Measurements from ENCODE around the gene GPX7. TPM values are rescaled to one million over a fixed set of nuclear protein-coding genes. Genes with fewer than 3 reads are reported as not detected.

Gene GPX7
- total RNA-seq, 1 experiment from 2014 or later, result 25.2 TPM

DNA sequence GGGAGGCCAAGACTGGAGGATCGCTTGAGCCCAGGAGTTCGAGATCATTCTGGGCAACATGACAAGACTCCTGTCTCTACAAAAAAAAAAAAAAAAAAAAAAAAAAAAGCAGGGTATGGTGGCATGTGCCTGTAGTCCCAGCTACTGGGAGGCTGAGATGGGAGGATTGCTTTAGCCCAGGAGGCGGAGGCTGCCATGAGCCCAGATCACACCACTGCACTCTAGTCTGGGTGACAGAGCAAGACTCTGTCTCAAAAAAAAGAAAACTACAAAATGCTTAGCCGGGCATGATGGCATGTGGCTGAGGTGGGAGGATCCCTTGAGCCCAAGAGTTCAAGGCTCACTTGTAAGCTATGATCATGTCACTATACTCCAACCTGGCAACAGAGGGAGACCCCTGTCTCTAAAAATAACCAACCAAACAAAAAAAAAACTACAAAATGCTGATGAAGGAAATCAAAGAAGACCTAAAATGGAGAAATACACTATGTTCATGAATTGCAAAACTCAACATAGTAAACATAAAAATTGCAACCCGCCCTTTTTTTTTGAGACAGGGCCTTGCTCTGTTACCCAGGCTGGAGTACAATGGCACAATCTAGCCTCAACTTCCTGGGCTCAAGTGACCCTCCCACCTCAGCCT is 51.2 kb downstream of the GPX7 start:
- no peak for DNase-seq (ENCODE audit: low spot score)
- Histone ChIP-seq H3K4me3 (ENCODE audit: low read depth, low read length, poor library complexity, severe bottlenecking) (no peak overlapping the region), H3K27me3 (replicated peaks; ENCODE audit: insufficient read depth, low read depth, low read length, poor library complexity) (no peaks in the 10 kb centered on the region), H3K4me1 (ENCODE audit: insufficient read depth, low read length, poor library complexity, severe bottlenecking) (no peaks in the 10 kb centered on the region), H3K9me3 (ENCODE audit: low read depth, low read length, poor library complexity, severe bottlenecking) (no peaks in the 10 kb centered on the region), H3K36me3 (ENCODE audit: insufficient read depth, low read length, poor library complexity, severe bottlenecking) (no peaks in the 10 kb centered on the region), H3K27ac (ENCODE audit: low read depth, low read length, poor library complexity, severe bottlenecking) (no peak overlapping the region)
- CTCF ChIA-PET, result interaction anchor here (0.6 kb wide), 1 partner anchor 254 kb away, joined by 3 read pairs; no protein-coding TSS in a partner anchor
- no TSS peak for BruUV-seq (replicated peaks)
- POLR2A ChIA-PET (ENCODE audit: low non-redundant PET), result no interaction called here
- no peak for TF ChIP-seq EZH2 (IDR thresholded peaks at IDR 0.05; ENCODE audit: borderline replicate concordance, low read depth, low read length, poor library complexity, severe bottlenecking)
- TF ChIP-seq, protein P1, sequence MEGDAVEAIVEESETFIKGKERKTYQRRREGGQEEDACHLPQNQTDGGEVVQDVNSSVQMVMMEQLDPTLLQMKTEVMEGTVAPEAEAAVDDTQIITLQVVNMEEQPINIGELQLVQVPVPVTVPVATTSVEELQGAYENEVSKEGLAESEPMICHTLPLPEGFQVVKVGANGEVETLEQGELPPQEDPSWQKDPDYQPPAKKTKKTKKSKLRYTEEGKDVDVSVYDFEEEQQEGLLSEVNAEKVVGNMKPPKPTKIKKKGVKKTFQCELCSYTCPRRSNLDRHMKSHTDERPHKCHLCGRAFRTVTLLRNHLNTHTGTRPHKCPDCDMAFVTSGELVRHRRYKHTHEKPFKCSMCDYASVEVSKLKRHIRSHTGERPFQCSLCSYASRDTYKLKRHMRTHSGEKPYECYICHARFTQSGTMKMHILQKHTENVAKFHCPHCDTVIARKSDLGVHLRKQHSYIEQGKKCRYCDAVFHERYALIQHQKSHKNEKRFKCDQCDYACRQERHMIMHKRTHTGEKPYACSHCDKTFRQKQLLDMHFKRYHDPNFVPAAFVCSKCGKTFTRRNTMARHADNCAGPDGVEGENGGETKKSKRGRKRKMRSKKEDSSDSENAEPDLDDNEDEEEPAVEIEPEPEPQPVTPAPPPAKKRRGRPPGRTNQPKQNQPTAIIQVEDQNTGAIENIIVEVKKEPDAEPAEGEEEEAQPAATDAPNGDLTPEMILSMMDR (conservative IDR thresholded peaks at IDR 0.05; ENCODE audit: low read depth, low read length), result no peak
- intact Hi-C loops (cut with micrococcal nuclease; ENCODE audit: unreplicated experiment), result no loop called here

DNA sequence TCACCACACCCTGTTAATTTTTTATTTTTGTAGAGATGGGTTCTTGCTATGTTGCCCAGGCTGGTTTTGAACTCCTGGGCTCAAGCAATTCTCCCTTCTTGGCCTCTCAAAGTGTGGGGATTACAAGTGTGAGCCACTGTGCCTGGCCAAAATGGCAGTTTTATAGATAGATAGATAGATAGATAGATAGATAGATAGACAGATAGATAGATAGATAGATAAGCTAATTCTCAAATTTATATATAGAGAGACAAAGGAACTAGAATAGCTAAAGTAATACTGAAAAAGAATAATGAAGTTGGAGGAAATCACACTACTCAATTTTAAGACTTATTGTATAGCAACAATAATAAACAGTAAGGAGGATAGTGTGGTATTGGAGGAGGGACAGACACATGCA is 51.9 kb downstream of the GPX7 start:
- no peaks in the 10 kb centered on the region for H3K36me3 ChIP-seq (ENCODE audit: insufficient read depth, low read length, poor library complexity, severe bottlenecking)
- CTCF ChIA-PET, result interaction anchor here (0.6 kb wide), 1 partner anchor 255 kb away, joined by 3 read pairs; no protein-coding TSS in a partner anchor
- DNase-seq (ENCODE audit: low spot score), result no peak
- H3K27ac ChIP-seq (ENCODE audit: low read depth, low read length, poor library complexity, severe bottlenecking), result no peak overlapping the region
- TF ChIP-seq EZH2 (IDR thresholded peaks at IDR 0.05; ENCODE audit: borderline replicate concordance, low read depth, low read length, poor library complexity, severe bottlenecking), result no peak
- TF ChIP-seq, protein P1 (conservative IDR thresholded peaks at IDR 0.05; ENCODE audit: low read depth, low read length), result no peak
- no TSS peak for BruUV-seq (replicated peaks)
- POLR2A ChIA-PET (ENCODE audit: low non-redundant PET), result no interaction called here
- H3K27me3 ChIP-seq (replicated peaks; ENCODE audit: insufficient read depth, low read depth, low read length, poor library complexity), result no peaks in the 10 kb centered on the region
- intact Hi-C loops (cut with micrococcal nuclease; ENCODE audit: unreplicated experiment), result no loop called here
- H3K4me1 ChIP-seq (ENCODE audit: insufficient read depth, low read length, poor library complexity, severe bottlenecking), result no peaks in the 10 kb centered on the region
- H3K9me3 ChIP-seq (ENCODE audit: low read depth, low read length, poor library complexity, severe bottlenecking), result no peaks in the 10 kb centered on the region
- H3K4me3 ChIP-seq (ENCODE audit: low read depth, low read length, poor library complexity, severe bottlenecking), result no peak overlapping the region

DNA sequence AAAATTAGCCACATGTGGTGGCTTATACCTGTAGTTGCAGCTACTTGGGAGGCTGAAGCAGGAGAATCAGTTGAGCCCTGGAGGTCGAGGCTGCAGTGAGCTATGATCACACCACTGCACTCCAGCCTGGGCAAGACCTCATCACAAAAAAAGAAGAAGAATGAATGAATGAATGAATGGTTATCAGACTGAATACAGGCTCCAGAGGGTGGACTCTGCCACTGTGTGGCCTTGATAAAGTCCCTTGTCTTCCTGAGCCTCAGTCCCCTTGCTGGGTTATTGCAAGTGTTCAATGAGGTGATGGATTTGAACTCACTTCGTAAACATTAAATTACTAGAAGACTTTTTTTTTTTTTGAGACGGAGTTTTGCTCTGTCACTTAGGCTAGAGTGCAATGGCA is 55.5 kb downstream of the GPX7 start:
- CTCF ChIA-PET, result no interaction called here
- intact Hi-C loops (cut with micrococcal nuclease; ENCODE audit: unreplicated experiment), result no loop called here

More for the DNA sequence above, 55.5 kb downstream of the GPX7 start:
- no peak for DNase-seq (ENCODE audit: low spot score)
- Histone ChIP-seq H3K4me1 (ENCODE audit: insufficient read depth, low read length, poor library complexity, severe bottlenecking) (peaks cover 3% of the 10 kb centered on the region), H3K36me3 (ENCODE audit: insufficient read depth, low read length, poor library complexity, severe bottlenecking) (no peaks in the 10 kb centered on the region), H3K9me3 (ENCODE audit: low read depth, low read length, poor library complexity, severe bottlenecking) (no peaks in the 10 kb centered on the region), H3K27me3 (replicated peaks; ENCODE audit: insufficient read depth, low read depth, low read length, poor library complexity) (no peaks in the 10 kb centered on the region), H3K27ac (ENCODE audit: low read depth, low read length, poor library complexity, severe bottlenecking) (no peak overlapping the region), H3K4me3 (ENCODE audit: low read depth, low read length, poor library complexity, severe bottlenecking) (no peak overlapping the region)
- TF ChIP-seq, protein P1 (conservative IDR thresholded peaks at IDR 0.05; ENCODE audit: low read depth, low read length), result no peak
- no peak for TF ChIP-seq EZH2 (IDR thresholded peaks at IDR 0.05; ENCODE audit: borderline replicate concordance, low read depth, low read length, poor library complexity, severe bottlenecking)
- no TSS peak for BruUV-seq (replicated peaks)
- POLR2A ChIA-PET (ENCODE audit: low non-redundant PET), result no interaction called here

Other genes with a start within 250 kb of the GPX7 start
- 30.9 and 34.7 TPM in 2 replicates for gene CC2D1B, start 236.2 kb upstream of the GPX7 start, total RNA-seq (2021)
- 50.4 and 54.0 TPM in 2 replicates for gene ORC1, start 197.9 kb upstream of the GPX7 start, total RNA-seq (2021)
- gene PRPF38A, start 197.8 kb upstream of the GPX7 start, total RNA-seq (2021), result 83.2 and 95.7 TPM in 2 replicates
- 71.2 and 81.3 TPM in 2 replicates for gene TUT4, start 49.3 kb upstream of the GPX7 start, total RNA-seq (2021)
- not detected in 2 replicates for gene SHISAL2A, start 30.8 kb downstream of the GPX7 start, total RNA-seq (2021)
- 52.1 and 53.4 TPM in 2 replicates for gene COA7, start 96.0 kb downstream of the GPX7 start, total RNA-seq (2021)
- gene ZYG11B, start 124.1 kb downstream of the GPX7 start, total RNA-seq (2021), result 23.1 and 25.9 TPM in 2 replicates
- 0.17 and 0.31 TPM in 2 replicates for gene ZYG11A, start 240.4 kb downstream of the GPX7 start, total RNA-seq (2021)

Data from A673 (cell line).